ENCODE data around the gene SLC36A4. TPM values are rescaled to one million over a fixed set of nuclear protein-coding genes. Genes with fewer than 3 reads are reported as not detected.
"Not testable (repeated sequence)": the region's sequence is repeated elsewhere in the genome, so short reads cannot be mapped to it uniquely, and the experiment has no call there.

Gene SLC36A4
- 13.9 and 18.9 TPM in 2 replicates for total RNA-seq (ENCODE audit: low replicate concordance)
- long read RNA-seq, full-length matches to known transcripts: 3 of 10 reads
- long read RNA-seq, partial matches to known transcripts: 1 of 10 reads
- long read RNA-seq, other reads (novel, unspliced or antisense): 6 of 10 reads

GRCh38 chr11:93197380-93198214 lies at the start of gene SLC36A4:
Gene SLC36A4, minus strand, starts transcription at chr11:93197991. Its CDS starts 159 bp downstream, at chr11:93197832.
- H3K36me3 Mint-ChIP-seq: no peaks in the 10 kb centered on the region
- H3K27me3 Mint-ChIP-seq: peaks cover 7% of the 10 kb centered on the region
- H3K9me3 Mint-ChIP-seq: peaks cover 7% of the 10 kb centered on the region
- peak within 1 kb of the TSS; percentile 96 for H3K4me3 Mint-ChIP-seq
- DNase-seq (ENCODE audit: extremely low spot score, unreplicated experiment): peak; percentile 92
- peak within 1 kb of the TSS; percentile 97 for H3K27ac Mint-ChIP-seq
- TF ChIP-seq CTCF (conservative IDR thresholded peaks at IDR 0.05): no peak
- H3K4me1 Mint-ChIP-seq (ENCODE audit: unreplicated experiment): peaks cover 9% of the 10 kb centered on the region

- not testable (repeated sequence) for H3K27me3 Mint-ChIP-seq
Observed at GRCh38 chr11:93246790-93247189, 49.0 kb upstream of the SLC36A4 start.

GRCh38 chr11:93244018-93244417 lies 46.2 kb upstream of the SLC36A4 start:
- H3K27me3 Mint-ChIP-seq: no peaks in the 10 kb centered on the region
- H3K4me3 Mint-ChIP-seq: no peak overlapping the region
- no peaks in the 10 kb centered on the region for H3K36me3 Mint-ChIP-seq
- H3K4me1 Mint-ChIP-seq (ENCODE audit: unreplicated experiment): no peaks in the 10 kb centered on the region
- H3K9me3 Mint-ChIP-seq: no peaks in the 10 kb centered on the region
- no peak for TF ChIP-seq CTCF (conservative IDR thresholded peaks at IDR 0.05)
- no peak for DNase-seq (ENCODE audit: extremely low spot score, unreplicated experiment)
- no peak overlapping the region for H3K27ac Mint-ChIP-seq

More at GRCh38 chr11:93246790-93247189, 49.0 kb upstream of the SLC36A4 start:
- not testable (repeated sequence) for H3K4me3 Mint-ChIP-seq; H3K9me3 Mint-ChIP-seq; H3K27ac Mint-ChIP-seq; H3K36me3 Mint-ChIP-seq; DNase-seq (ENCODE audit: extremely low spot score, unreplicated experiment); H3K4me1 Mint-ChIP-seq (ENCODE audit: unreplicated experiment)

GRCh38 chr11:93239966-93240365 lies 42.2 kb upstream of the SLC36A4 start:
- Mint-ChIP-seq H3K4me1 (ENCODE audit: unreplicated experiment) (peaks cover 5% of the 10 kb centered on the region), H3K27me3 (peaks cover 23% of the 10 kb centered on the region), H3K36me3 (no peaks in the 10 kb centered on the region), H3K27ac (no peak overlapping the region), H3K9me3 (no peaks in the 10 kb centered on the region), H3K4me3 (no peak overlapping the region)
- no peak for TF ChIP-seq CTCF (conservative IDR thresholded peaks at IDR 0.05)
- no peak for DNase-seq (ENCODE audit: extremely low spot score, unreplicated experiment)

- Mint-ChIP-seq H3K27me3 (peaks cover 28% of the 10 kb centered on the region), H3K36me3 (no peaks in the 10 kb centered on the region), H3K4me3 (no peak overlapping the region), H3K27ac (no peak overlapping the region), H3K4me1 (ENCODE audit: unreplicated experiment) (peaks cover 5% of the 10 kb centered on the region), H3K9me3 (no peaks in the 10 kb centered on the region)
- no peak for DNase-seq (ENCODE audit: extremely low spot score, unreplicated experiment)
- no peak for TF ChIP-seq CTCF (conservative IDR thresholded peaks at IDR 0.05)
Observed at GRCh38 chr11:93238956-93239355, 41.2 kb upstream of the SLC36A4 start.
